B cell (primary cell): ENCODE data around the gene EFNA1. TPM values are rescaled to one million over a fixed set of nuclear protein-coding genes. Genes with fewer than 3 reads are reported as not detected.

Experiments
- ATAC-seq: fragments of 200-7000 bp; cut with Tn5 transposase; one replicate; pipeline ENCODE4 v1.10.0; 2021; ENCODE audit warnings: low read depth, mild to moderate bottlenecking, moderate number of reproducible peaks, moderate library complexity
- CTCF ChIA-PET: fragments of 350-600 bp; sonication (Branson Sonifier 250); formaldehyde crosslinking; loops from one replicate; lab custom pipeline; 2021; ENCODE audit warnings: antibody characterized with exemption, inconsistent platforms; lab: Charles Lee
- POLR2A ChIA-PET: fragments of 350-600 bp; sonication (Branson Sonifier 250); formaldehyde crosslinking; loops from one replicate; lab custom pipeline; 2021; ENCODE audit warnings: antibody characterized with exemption; lab: Charles Lee
- DNase-seq: peaks from one replicate; pipeline ENCODE4 v3.0.0; 2013
- H2AFZ ChIP-seq: 2 replicates; pipeline ENCODE4 v1.6.1; 2012; ENCODE audit warnings: mild to moderate bottlenecking, low read depth, low read length; ENCODE audit not compliant: insufficient read depth, poor library complexity, severe bottlenecking
- H3K27ac ChIP-seq, 2 donors: 1 replicate in 1 of 2; 2 replicates in 1 of 2; pipeline ENCODE4 v1.5.1; 2012 to 2013; ENCODE audit warnings: low read length in 2 of 2, mild to moderate bottlenecking in 2 of 2, moderate library complexity in 1 of 2
- H3K27me3 ChIP-seq, 4 experiments: fragments of 200-600 bp in 1 of 4; sonication (generic) in 1 of 4; replicated peaks in 1 of 4; 1 replicate in 2 of 4; 2 replicates in 2 of 4; pipeline versions ENCODE4 v1.6.1 to v1.7.0; 2013 to 2016; ENCODE audit warnings: low read length in 3 of 4, mild to moderate bottlenecking in 2 of 4, mixed read lengths in 1 of 4, moderate library complexity in 1 of 4; ENCODE audit not compliant: insufficient read depth in 4 of 4, control insufficient read depth in 3 of 4; ENCODE audit errors: control extremely low read depth in 1 of 4
- H3K36me3 ChIP-seq, 2 experiments: replicated peaks in 1 of 2; 1 replicate in 1 of 2; 2 replicates in 1 of 2; pipeline versions ENCODE4 v1.6.1 to v1.7.1; 2013; ENCODE audit warnings: low read length in 1 of 2; ENCODE audit not compliant: insufficient read depth in 2 of 2, control insufficient read depth in 1 of 2; ENCODE audit errors: control extremely low read depth in 1 of 2, extremely low read depth in 1 of 2
- H3K4me1 ChIP-seq, 2 donors: fragments of 200-600 bp in 1 of 2; sonication (generic) in 1 of 2; 1 replicate in 1 of 2; 2 replicates in 1 of 2; pipeline versions ENCODE4 v1.5.1 to v1.6.1; 2013 to 2017; ENCODE audit warnings: low read length in 2 of 2; ENCODE audit not compliant: control insufficient read depth in 2 of 2, insufficient read depth in 2 of 2
- H3K4me2 ChIP-seq: replicated peaks from 2 replicates; pipeline ENCODE3; 2012; ENCODE audit warnings: mild to moderate bottlenecking, low read depth, low read length; ENCODE audit not compliant: poor library complexity, severe bottlenecking
- H3K4me3 ChIP-seq, 5 experiments: fragments of 200-600 bp in 1 of 5; sonication (generic) in 1 of 5; 1 replicate in 3 of 5; 2 replicates in 2 of 5; pipeline versions ENCODE4 v1.5.1 to v1.7.0; 2011 to 2016; ENCODE audit warnings: low read length in 4 of 5, mild to moderate bottlenecking in 4 of 5, low read depth in 2 of 5, control low read depth in 1 of 5, moderate library complexity in 1 of 5; ENCODE audit not compliant: insufficient read depth in 1 of 5; ENCODE audit errors: control extremely low read depth in 1 of 5, extremely low read depth in 1 of 5
- H3K79me2 ChIP-seq: fragments of 200-600 bp; sonication (generic); one replicate; pipeline ENCODE4 v1.6.0; 2016; ENCODE audit warnings: low read length; ENCODE audit not compliant: control insufficient read depth, insufficient read depth
- H3K9ac ChIP-seq: fragments of 200-600 bp; sonication (generic); 2 replicates; pipeline ENCODE4 v1.6.1; 2017; ENCODE audit warnings: mild to moderate bottlenecking, low read length, moderate library complexity
- H3K9me3 ChIP-seq, 3 donors: one replicate each; pipeline versions ENCODE4 v1.6.1 to v1.7.1; 2013; ENCODE audit warnings: low read length in 2 of 3; ENCODE audit not compliant: control insufficient read depth in 2 of 3, insufficient read depth in 1 of 3; ENCODE audit errors: control extremely low read depth in 1 of 3
- H4K20me1 ChIP-seq: 2 replicates; pipeline ENCODE4 v1.6.0; 2012; ENCODE audit warnings: mild to moderate bottlenecking, low read length; ENCODE audit not compliant: insufficient read depth, control insufficient read depth, poor library complexity, severe bottlenecking
- H3K27ac Mint-ChIP-seq: one replicate; pipeline ENCODE4 v1.8.0; 2021; ENCODE audit warnings: mixed read lengths
- H3K27me3 Mint-ChIP-seq: one replicate; pipeline ENCODE4 v1.8.0; 2021; ENCODE audit warnings: mixed read lengths
- H3K4me1 Mint-ChIP-seq: one replicate; pipeline ENCODE4 v1.8.0; 2021; ENCODE audit warnings: mixed read lengths
- H3K4me3 Mint-ChIP-seq: one replicate; pipeline ENCODE4 v1.8.0; 2021; ENCODE audit warnings: mixed read lengths
- H3K9me3 Mint-ChIP-seq: one replicate; pipeline ENCODE4 v1.8.0; 2022; ENCODE audit warnings: mixed read lengths; ENCODE audit not compliant: insufficient read depth
- EZH2 ChIP-seq: IDR thresholded peaks from 2 replicates; pipeline ENCODE4 v1.6.1; 2012; ENCODE audit warnings: borderline replicate concordance, low read depth, mild to moderate bottlenecking, moderate library complexity, low read length; ENCODE audit not compliant: insufficient read depth, poor library complexity, severe bottlenecking
- WGBS: methylation state at CpG from one replicate; pipeline ENCODE4 v1.1.5; 2013; ENCODE audit warnings: missing lambda C conversion rate; ENCODE audit not compliant: insufficient coverage; 5-methylcytosine and 5-hydroxymethylcytosine counted together
- intact Hi-C: fragments of 100-400 bp; cut with micrococcal nuclease; formaldehyde crosslinking; loops from one replicate; pipeline ENCODE4 v1.10.0; 2022
- polyA plus RNA-seq: library from polyadenylated mRNA; depleted of rRNA; stranded (reverse); fragments of >200 nt; gene quantifications from 2 replicates; pipeline ENCODE4 v1.2.3, GENCODE V29; 2012
- total RNA-seq, 2 donors: library from RNA; stranded (reverse); fragments of 120-200 nt in 1 of 2; gene quantifications; 1 replicate in 1 of 2; 2 replicates in 1 of 2; pipeline versions ENCODE4 v1.2.3 to v1.2.4, GENCODE V29; 2013 to 2022
- TF ChIP-seq, protein P1 (sequence below): fragments of 200-600 bp; IDR thresholded peaks from one replicate; pipeline ENCODE4 v1.8.0; 2022; ENCODE audit warnings: antibody characterized with exemption, mild to moderate bottlenecking

Gene EFNA1
- total and polyA plus RNA-seq, 2 donors (not counting 1 experiment from before 2014, with no cell fraction given) = 0.28 TPM; not detected in 1

DNA sequence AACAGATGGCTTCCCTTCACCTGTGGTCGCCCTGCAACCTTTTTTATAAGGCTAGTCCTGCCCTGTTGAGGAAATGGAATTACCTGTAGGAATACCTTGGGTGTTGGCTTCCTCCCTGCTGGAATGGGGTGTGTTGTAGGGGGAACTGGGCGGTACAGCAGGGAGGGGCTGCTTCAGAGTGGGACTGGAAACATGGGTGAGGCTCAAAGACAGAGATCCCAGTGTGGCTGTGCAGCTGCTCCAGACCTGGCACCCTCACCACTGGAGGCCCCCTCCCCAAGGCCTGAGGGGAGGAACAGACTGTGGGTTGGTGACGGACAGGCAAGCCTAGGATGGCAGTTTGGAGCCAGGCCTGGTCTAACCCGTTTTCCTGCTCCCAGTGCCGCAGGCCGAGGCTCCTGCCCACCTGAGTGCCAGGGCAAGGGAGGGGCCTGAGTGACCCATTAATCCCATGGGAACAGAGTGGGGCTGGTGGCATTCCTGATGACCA lies 44.6 kb upstream of the EFNA1 start:
- H3K4me1 ChIP-seq = peaks cover 71 to 78% of the 10 kb centered on the region in 2 donors
- peak overlapping the region; percentile 59 for H2AFZ ChIP-seq
- H3K9me3 ChIP-seq = peaks cover 0 to 30% (median 0%) of the 10 kb centered on the region in 3 donors
- POLR2A ChIA-PET = interaction anchor here (0.6 to 3.0 kb wide), 3 partner anchors 20 to 453 kb away, joined by 3 to 18 read pairs (median 4); partner anchors contain the start of gene EFNA4
- intact Hi-C loops = no loop called here
- no peaks in the 10 kb centered on the region for H3K36me3 ChIP-seq
- 80% methylated on average over 6 of the region's 6 CpGs for WGBS
- Mint-ChIP-seq H3K27me3 (peaks cover 38% of the 10 kb centered on the region), H3K4me3 (peak overlapping the region; percentile 74), H3K27ac (no peak overlapping the region), H3K9me3 (no peaks in the 10 kb centered on the region), H3K4me1 (peaks cover 64% of the 10 kb centered on the region)
- peak overlapping the region; percentile 97 for H3K4me2 ChIP-seq
- no peak for ATAC-seq
- CTCF ChIA-PET = interaction anchor here (3.9 to 5.5 kb wide), 4 partner anchors 12 to 88 kb away, joined by 35 to 184 read pairs (median 105); partner anchors contain the start of genes EFNA4, KRTCAP2 and TRIM46
- peaks cover 0 to 57% (median 43%) of the 10 kb centered on the region in 4 experiments for H3K27me3 ChIP-seq
- no peak overlapping the region for H3K27ac ChIP-seq
- no peak overlapping the region for H3K9ac ChIP-seq
- peak overlapping the region in 1 of 5 experiments; percentile 52 for H3K4me3 ChIP-seq
- peaks cover 53% of the 10 kb centered on the region for H4K20me1 ChIP-seq
- H3K79me2 ChIP-seq = no peaks in the 10 kb centered on the region
- DNase-seq = no peak
- TF ChIP-seq, protein P1, sequence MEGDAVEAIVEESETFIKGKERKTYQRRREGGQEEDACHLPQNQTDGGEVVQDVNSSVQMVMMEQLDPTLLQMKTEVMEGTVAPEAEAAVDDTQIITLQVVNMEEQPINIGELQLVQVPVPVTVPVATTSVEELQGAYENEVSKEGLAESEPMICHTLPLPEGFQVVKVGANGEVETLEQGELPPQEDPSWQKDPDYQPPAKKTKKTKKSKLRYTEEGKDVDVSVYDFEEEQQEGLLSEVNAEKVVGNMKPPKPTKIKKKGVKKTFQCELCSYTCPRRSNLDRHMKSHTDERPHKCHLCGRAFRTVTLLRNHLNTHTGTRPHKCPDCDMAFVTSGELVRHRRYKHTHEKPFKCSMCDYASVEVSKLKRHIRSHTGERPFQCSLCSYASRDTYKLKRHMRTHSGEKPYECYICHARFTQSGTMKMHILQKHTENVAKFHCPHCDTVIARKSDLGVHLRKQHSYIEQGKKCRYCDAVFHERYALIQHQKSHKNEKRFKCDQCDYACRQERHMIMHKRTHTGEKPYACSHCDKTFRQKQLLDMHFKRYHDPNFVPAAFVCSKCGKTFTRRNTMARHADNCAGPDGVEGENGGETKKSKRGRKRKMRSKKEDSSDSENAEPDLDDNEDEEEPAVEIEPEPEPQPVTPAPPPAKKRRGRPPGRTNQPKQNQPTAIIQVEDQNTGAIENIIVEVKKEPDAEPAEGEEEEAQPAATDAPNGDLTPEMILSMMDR = no peak
- no peak for TF ChIP-seq EZH2
